ENCODE results near the gene PDCD4. TPM values are rescaled to one million over a fixed set of nuclear protein-coding genes. Genes with fewer than 3 reads are reported as not detected.
"Not testable (repeated sequence)": the region's sequence is repeated elsewhere in the genome, so short reads cannot be mapped to it uniquely, and the experiment has no call there.

Gene PDCD4
- total and polyA plus RNA-seq, 2 of the 13 experiments (the other 11 are each of a cell fraction or from before 2014, with no cell fraction given) = 22.8 to 56.2 TPM

- H3K9ac ChIP-seq (ENCODE audit: insufficient read depth, low read depth, low read length) = no peak overlapping the region
- FAIRE-seq (no peak), DNase-seq (ENCODE audit: low spot score) (no peak), ATAC-seq (no peak)
- H3K27ac ChIP-seq (ENCODE audit: extremely low read length, insufficient read depth, low read length) = no peak overlapping the region
- no peak for TF ChIP-seq RNF2 (conservative IDR thresholded peaks at IDR 0.05; ENCODE audit: low read depth)
- no peak for TF ChIP-seq MNT (IDR thresholded peaks at IDR 0.05)
- no peak for TF ChIP-seq CREM (IDR thresholded peaks at IDR 0.05)
- TF ChIP-seq CREM (CRISPR knock-in tag; IDR thresholded peaks at IDR 0.05) = no peak
- no peak for TF ChIP-seq SP1 (IDR thresholded peaks at IDR 0.05)
- TF ChIP-seq SP1 (CRISPR knock-in tag; IDR thresholded peaks at IDR 0.05) = no peak
- TF ChIP-seq NPAS2 (CRISPR knock-in tag; IDR thresholded peaks at IDR 0.05; ENCODE audit: borderline replicate concordance) = no peak
- no peak for TF ChIP-seq RXRA (CRISPR knock-in tag; IDR thresholded peaks at IDR 0.05)
- no peak for TF ChIP-seq FOXO1 (CRISPR knock-in tag; IDR thresholded peaks at IDR 0.05)
- no peak for TF ChIP-seq NBN (conservative IDR thresholded peaks at IDR 0.05)
- no peaks in the 10 kb centered on the region; a peak in 1 of 5 replicates for H3K27me3 ChIP-seq (ENCODE audit: control insufficient read depth in 1 of 2, insufficient read depth in 2 of 2, low read length in 2 of 2)
- no peak overlapping the region for H3K4me2 ChIP-seq (ENCODE audit: low read depth, low read length)
- no peaks in the 10 kb centered on the region for H3K9me3 ChIP-seq (ENCODE audit: low read length)
- POLR2A ChIA-PET = no interaction called here
- no peak overlapping the region for H3K4me3 ChIP-seq (replicated peaks in 1 of 3; ENCODE audit: insufficient read depth in 1 of 3, low read depth in 2 of 3, low read length in 3 of 3)
- H3K79me2 ChIP-seq (ENCODE audit: insufficient read depth, low read length) = peaks cover 7% of the 10 kb centered on the region
- H3K36me3 ChIP-seq (replicated peaks in 1 of 2; ENCODE audit: control insufficient read depth in 1 of 2, insufficient read depth in 2 of 2, low read length in 2 of 2) = no peaks in the 10 kb centered on the region
- 95% methylated on average over 6 of the region's 6 CpGs for WGBS (ENCODE audit: low lambda C conversion rate)
- in situ Hi-C loops (cut with HindIII; ENCODE audit: extremely low pct_ligation_motif_present, low pct_unique_long_range_greater_than_20kb) (no loop called here), intact Hi-C loops (cut with micrococcal nuclease; ENCODE audit: unreplicated experiment) (no loop called here)
- peaks cover 26% of the 10 kb centered on the region for H3K4me1 ChIP-seq (ENCODE audit: insufficient read depth, low read length)
- BruUV-seq (replicated peaks) = no TSS peak
- no peaks in the 10 kb centered on the region for H4K20me1 ChIP-seq (ENCODE audit: insufficient read depth, low read length)
- no peak overlapping the region for H2AFZ ChIP-seq (ENCODE audit: low read length)
- CTCF ChIA-PET (ENCODE audit: low intra/inter-chr PET ratio, low total read pairs) = no interaction called here
Measured at GRCh38 chr10:110915035-110915434, 43.3 kb downstream of the PDCD4 start.

- 86% methylated on average over 4 of the region's 4 CpGs for WGBS (ENCODE audit: low lambda C conversion rate)
- FAIRE-seq; CTCF ChIA-PET (ENCODE audit: low intra/inter-chr PET ratio, low total read pairs): not testable (repeated sequence)
Measured at GRCh38 chr10:110915600-110915999, 43.9 kb downstream of the PDCD4 start.

More at GRCh38 chr10:110915600-110915999, 43.9 kb downstream of the PDCD4 start:
- H3K27ac ChIP-seq (ENCODE audit: extremely low read length, insufficient read depth, low read length); BruUV-seq (replicated peaks); in situ Hi-C loops (cut with HindIII; ENCODE audit: extremely low pct_ligation_motif_present, low pct_unique_long_range_greater_than_20kb); H3K4me3 ChIP-seq (replicated peaks in 1 of 3; ENCODE audit: insufficient read depth in 1 of 3, low read depth in 2 of 3, low read length in 3 of 3); H3K36me3 ChIP-seq (replicated peaks in 1 of 2; ENCODE audit: control insufficient read depth in 1 of 2, insufficient read depth in 2 of 2, low read length in 2 of 2); DNase-seq (ENCODE audit: low spot score); intact Hi-C loops (cut with micrococcal nuclease; ENCODE audit: unreplicated experiment); POLR2A ChIA-PET; H2AFZ ChIP-seq (ENCODE audit: low read length); H3K9me3 ChIP-seq (ENCODE audit: low read length); H3K9ac ChIP-seq (ENCODE audit: insufficient read depth, low read depth, low read length); H4K20me1 ChIP-seq (ENCODE audit: insufficient read depth, low read length); H3K27me3 ChIP-seq (ENCODE audit: control insufficient read depth in 1 of 2, insufficient read depth in 2 of 2, low read length in 2 of 2); ATAC-seq; H3K4me2 ChIP-seq (ENCODE audit: low read depth, low read length): not testable (repeated sequence)
- H3K4me1 ChIP-seq (ENCODE audit: insufficient read depth, low read length) = peaks cover 26% of the 10 kb centered on the region
- H3K79me2 ChIP-seq (ENCODE audit: insufficient read depth, low read length) = peaks cover 13% of the 10 kb centered on the region
